ENCODE measurements around the gene ZNF385A.

DNA sequence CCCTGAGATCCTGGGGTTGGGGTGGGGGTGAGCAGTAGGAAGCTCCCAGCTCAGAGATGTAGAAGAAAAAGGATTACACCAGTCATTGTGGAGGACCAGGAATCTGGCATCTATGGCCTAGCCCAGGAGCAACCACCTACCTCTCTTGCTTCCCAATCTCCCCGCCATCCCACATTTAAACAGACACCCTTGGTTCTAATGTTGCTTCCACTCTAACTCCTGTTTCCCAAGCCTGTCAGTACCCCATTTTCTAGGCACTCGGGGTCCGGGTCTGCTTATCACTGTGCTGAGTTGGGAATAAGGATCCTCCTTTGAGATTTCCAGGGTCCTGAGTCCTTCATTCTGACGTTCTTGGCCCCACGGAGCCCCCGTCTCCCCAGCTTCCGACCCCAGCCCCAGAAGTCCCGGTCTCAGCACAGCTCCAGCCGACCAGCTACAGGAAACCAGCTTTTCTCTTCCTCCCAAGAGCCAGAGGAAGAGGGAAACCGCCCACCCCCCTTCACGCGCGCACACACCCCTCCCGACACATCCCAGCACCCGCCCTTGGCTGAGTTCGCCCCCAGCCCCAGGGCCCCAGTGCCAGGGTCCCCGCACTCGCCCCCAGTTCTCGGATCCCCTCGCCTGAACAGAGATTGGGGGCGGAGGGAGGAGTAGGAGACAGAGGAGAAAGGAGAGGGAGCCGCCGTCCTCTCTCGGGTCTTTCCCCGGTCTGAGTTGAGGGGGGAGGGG, 33.3 kb upstream of the ZNF385A start:
- no peak for TF ChIP-seq CC2D1A (IDR thresholded peaks at IDR 0.05)
- no peak for TF ChIP-seq TCF7L2 (IDR thresholded peaks at IDR 0.05; ENCODE audit: low read depth, low read length)
- no peak for TF ChIP-seq STAT5B (CRISPR knock-in tag; IDR thresholded peaks at IDR 0.05)
- TF ChIP-seq CLOCK (CRISPR knock-in tag; IDR thresholded peaks at IDR 0.05; ENCODE audit: borderline replicate concordance): no peak
- no peak for TF ChIP-seq ZNF695 (CRISPR knock-in tag; IDR thresholded peaks at IDR 0.05)
- no peak for TF ChIP-seq ZKSCAN3 (CRISPR knock-in tag; IDR thresholded peaks at IDR 0.05)
- TF ChIP-seq POLR2AphosphoS5 (IDR thresholded peaks at IDR 0.05; ENCODE audit: control insufficient read depth, insufficient read depth, low read depth, low read length): no peak
- TF ChIP-seq ZNF253 (CRISPR knock-in tag; conservative IDR thresholded peaks at IDR 0.05): no peak
- TF ChIP-seq, protein P1, sequence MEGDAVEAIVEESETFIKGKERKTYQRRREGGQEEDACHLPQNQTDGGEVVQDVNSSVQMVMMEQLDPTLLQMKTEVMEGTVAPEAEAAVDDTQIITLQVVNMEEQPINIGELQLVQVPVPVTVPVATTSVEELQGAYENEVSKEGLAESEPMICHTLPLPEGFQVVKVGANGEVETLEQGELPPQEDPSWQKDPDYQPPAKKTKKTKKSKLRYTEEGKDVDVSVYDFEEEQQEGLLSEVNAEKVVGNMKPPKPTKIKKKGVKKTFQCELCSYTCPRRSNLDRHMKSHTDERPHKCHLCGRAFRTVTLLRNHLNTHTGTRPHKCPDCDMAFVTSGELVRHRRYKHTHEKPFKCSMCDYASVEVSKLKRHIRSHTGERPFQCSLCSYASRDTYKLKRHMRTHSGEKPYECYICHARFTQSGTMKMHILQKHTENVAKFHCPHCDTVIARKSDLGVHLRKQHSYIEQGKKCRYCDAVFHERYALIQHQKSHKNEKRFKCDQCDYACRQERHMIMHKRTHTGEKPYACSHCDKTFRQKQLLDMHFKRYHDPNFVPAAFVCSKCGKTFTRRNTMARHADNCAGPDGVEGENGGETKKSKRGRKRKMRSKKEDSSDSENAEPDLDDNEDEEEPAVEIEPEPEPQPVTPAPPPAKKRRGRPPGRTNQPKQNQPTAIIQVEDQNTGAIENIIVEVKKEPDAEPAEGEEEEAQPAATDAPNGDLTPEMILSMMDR (IDR thresholded peaks at IDR 0.05 in 2 of 3, conservative IDR thresholded peaks at IDR 0.05 in 1 of 3; ENCODE audit: insufficient read depth in 2 of 3, low read depth in 1 of 3, low read length in 3 of 3): no peak
- no peak for TF ChIP-seq MTA3 (IDR thresholded peaks at IDR 0.05; ENCODE audit: borderline replicate concordance)
